Measurements from ENCODE around the gene CELF1.

CELF1 gene

DNA sequence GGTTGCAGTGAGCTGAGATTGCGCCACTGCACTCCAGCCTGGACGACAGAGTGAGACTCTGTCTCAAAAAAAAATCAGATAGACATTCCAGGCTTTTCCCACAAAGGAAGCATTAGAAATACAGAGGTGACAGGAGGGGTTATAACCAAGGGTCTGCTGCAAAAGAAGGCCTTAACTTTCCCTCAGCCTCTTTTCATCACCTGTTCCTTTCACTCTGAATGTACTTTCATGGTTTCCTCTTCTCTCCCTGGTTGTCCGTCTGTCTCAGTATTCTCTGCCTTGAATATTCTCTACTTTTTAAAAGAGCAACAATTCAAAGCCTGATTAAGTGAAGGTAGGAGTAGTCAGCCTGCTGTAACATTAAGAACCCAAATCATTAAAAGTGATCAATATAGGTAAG lies 50.2 kb downstream of the CELF1 start:
- no peak for DNase-seq
- TF ChIP-seq GATA1 (IDR thresholded peaks at IDR 0.05; ENCODE audit: low read depth, low read length) (no peak), POLR2A (IDR thresholded peaks at IDR 0.05; ENCODE audit: low read length) (no peak)

DNA sequence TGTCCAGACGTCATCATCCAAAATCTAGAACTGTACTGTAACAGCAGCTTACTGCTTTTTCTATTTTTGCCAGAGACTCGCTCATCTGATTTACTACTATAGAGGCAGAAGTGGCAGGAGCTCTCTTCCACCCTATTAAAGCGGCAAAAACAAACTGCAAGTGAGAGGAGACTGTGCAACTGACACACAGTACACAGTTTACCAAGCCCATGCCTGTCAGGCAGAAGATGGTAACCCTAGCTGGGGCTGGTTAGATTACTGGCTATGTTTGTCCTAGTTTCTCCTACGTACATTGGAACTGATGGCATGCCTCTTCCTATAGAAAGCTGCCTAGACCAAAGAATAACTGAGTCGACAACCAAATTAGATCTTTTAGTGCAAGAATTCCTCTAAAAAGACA lies 51.8 kb downstream of the CELF1 start:
- TF ChIP-seq POLR2A (IDR thresholded peaks at IDR 0.05; ENCODE audit: low read length) (no peak), GATA1 (IDR thresholded peaks at IDR 0.05; ENCODE audit: low read depth, low read length) (no peak)
- no peak for DNase-seq

GRCh38 chr11:47500121-47500520 lies 52.8 kb downstream of the CELF1 start:
- DNase-seq, result no peak
- no peak for TF ChIP-seq GATA1 (IDR thresholded peaks at IDR 0.05; ENCODE audit: low read depth, low read length)

- DNase-seq, result no peak
- TF ChIP-seq GATA1 (IDR thresholded peaks at IDR 0.05; ENCODE audit: low read depth, low read length), result no peak
- no peak for TF ChIP-seq POLR2A (IDR thresholded peaks at IDR 0.05; ENCODE audit: low read length)
These were observed 53.3 kb downstream of the CELF1 start for GRCh38 chr11:47499614-47500013.

GRCh38 chr11:47499161-47499560 lies 53.8 kb downstream of the CELF1 start:
- no peak for DNase-seq
- TF ChIP-seq POLR2A (IDR thresholded peaks at IDR 0.05; ENCODE audit: low read length), result no peak
- no peak for TF ChIP-seq GATA1 (IDR thresholded peaks at IDR 0.05; ENCODE audit: low read depth, low read length)

GRCh38 chr11:47498584-47499152 lies 54.3 kb downstream of the CELF1 start:
- TF ChIP-seq POLR2A (IDR thresholded peaks at IDR 0.05; ENCODE audit: low read length) (no peak), GATA1 (IDR thresholded peaks at IDR 0.05; ENCODE audit: low read depth, low read length) (no peak)
- DNase-seq, result no peak

DNA sequence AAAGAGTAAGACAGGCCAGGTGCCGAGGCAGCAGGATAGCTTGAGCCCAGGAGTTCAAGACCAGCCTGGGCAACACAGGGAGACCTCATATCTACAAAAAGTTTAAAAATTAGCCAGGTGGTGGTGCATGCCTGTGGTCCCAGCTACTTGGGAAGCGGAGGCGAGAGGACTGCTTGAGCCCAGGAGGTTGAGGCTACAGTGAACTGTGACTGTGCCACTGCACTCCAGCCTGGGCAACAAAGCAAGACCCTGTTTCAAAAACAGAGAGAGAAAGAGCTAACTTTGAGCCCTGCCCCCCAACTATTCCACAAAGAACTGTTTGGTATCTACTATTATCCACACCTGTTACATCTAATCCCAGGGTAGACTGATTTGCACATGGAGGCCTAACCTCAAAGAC lies 54.8 kb downstream of the CELF1 start:
- TF ChIP-seq GATA1 (IDR thresholded peaks at IDR 0.05; ENCODE audit: low read depth, low read length) (no peak), POLR2A (IDR thresholded peaks at IDR 0.05; ENCODE audit: low read length) (no peak)
- DNase-seq, result no peak

DNA sequence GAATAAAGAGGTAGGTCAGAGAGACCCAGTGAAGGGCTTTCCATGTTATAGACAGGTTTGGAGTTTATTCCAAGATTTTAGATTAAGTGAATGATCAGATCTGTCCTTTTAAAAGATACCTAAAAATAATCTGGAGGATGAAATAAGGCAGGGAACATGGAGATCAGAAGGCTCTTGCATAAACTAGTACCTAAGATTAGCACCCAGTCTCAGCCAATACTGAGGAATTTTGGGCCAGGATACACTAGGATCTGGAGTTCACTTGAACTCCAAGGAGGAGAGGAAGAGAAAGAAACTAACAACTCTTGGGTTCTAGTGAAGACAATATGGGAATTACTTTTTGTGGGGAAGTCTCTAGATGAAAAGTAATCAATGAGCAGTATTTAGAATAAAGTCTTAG lies 56.1 kb downstream of the CELF1 start:
- DNase-seq, result no peak
- TF ChIP-seq GATA1 (IDR thresholded peaks at IDR 0.05; ENCODE audit: low read depth, low read length) (no peak), POLR2A (IDR thresholded peaks at IDR 0.05; ENCODE audit: low read length) (no peak)

- DNase-seq, result no peak
These were observed 57.1 kb downstream of the CELF1 start for GRCh38 chr11:47495856-47496217.

DNA sequence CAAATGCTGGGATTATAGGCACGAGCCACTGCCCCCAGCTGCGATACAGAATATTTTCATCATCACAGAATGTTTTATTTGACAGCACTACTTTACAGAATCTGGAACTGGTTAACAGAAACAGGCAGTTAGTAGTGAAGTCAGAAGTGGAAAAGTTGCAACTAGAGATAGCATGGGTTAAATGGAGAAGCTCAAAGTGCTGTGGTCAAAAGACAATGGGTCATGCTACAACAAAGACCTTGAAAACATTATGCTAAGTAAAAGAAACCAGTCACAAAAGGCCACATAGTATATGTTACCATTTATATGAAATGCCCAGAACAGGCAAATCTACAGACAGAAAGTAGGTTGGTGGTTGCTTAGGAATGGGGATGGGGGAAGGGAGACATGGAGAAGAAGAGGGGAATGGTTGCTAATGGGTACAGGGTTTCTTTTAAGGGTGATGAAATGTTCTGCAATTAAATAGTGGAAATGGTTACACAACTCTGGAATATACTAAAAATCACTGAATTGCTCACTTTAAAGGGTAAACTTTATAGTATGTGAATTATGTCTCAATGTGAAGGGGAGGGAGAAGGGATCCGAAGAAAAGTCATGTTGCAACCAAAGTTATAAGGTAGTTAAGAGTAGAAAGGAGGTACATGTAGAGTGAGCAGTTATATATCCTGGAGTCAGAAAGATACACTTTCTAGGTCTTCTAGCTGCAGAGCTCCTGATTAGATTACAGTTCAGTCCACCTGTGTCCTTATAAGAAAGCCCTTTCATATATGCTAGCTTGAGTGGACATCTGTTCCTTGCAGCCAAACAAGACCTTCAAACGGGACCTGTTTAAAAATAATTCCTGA lies 57.7 kb downstream of the CELF1 start:
- peak; percentile 20 to 57 for DNase-seq
- TF ChIP-seq POLR2A (IDR thresholded peaks at IDR 0.05; ENCODE audit: low read length) (no peak), GATA1 (IDR thresholded peaks at IDR 0.05; ENCODE audit: low read depth, low read length) (no peak)

More at GRCh38 chr11:47495856-47496217, 57.1 kb downstream of the CELF1 start:
- TF ChIP-seq GATA1 (IDR thresholded peaks at IDR 0.05; ENCODE audit: low read depth, low read length) (no peak), POLR2A (IDR thresholded peaks at IDR 0.05; ENCODE audit: low read length) (no peak)

DNA sequence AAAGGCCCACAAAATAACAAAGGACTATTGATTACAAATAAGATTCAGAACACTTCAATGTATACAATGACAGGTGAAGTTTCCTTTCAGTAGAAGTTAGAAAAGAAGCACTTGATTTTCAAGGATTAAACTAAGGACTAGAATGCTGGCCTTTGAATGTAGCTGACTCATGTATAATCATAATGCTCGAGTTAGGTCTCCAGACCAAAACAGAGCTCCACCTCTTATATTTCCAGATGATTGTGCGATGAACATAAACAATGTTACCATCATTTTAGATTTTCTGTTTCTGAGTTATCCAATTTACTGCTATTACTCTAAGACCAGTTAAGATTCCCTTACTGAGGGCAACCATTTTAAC lies 63.6 kb downstream of the CELF1 start:
- TF ChIP-seq POLR2A (IDR thresholded peaks at IDR 0.05; ENCODE audit: low read length) (no peak), GATA1 (IDR thresholded peaks at IDR 0.05; ENCODE audit: low read depth, low read length) (no peak)

GRCh38 chr11:47488674-47489394 lies 64.1 kb downstream of the CELF1 start:
- DNase-seq, result peak; percentile 30 to 44

More for the DNA sequence above, 63.6 kb downstream of the CELF1 start:
- DNase-seq, result peak in 1 of 2 experiments; percentile 44

GRCh38 chr11:47488111-47488510 lies 64.8 kb downstream of the CELF1 start:
- DNase-seq, result no peak
- TF ChIP-seq GATA1 (IDR thresholded peaks at IDR 0.05; ENCODE audit: low read depth, low read length), result no peak
- TF ChIP-seq POLR2A (IDR thresholded peaks at IDR 0.05; ENCODE audit: low read length), result no peak

More at GRCh38 chr11:47488674-47489394, 64.1 kb downstream of the CELF1 start:
- TF ChIP-seq GATA1 (IDR thresholded peaks at IDR 0.05; ENCODE audit: low read depth, low read length) (no peak), POLR2A (IDR thresholded peaks at IDR 0.05; ENCODE audit: low read length) (no peak)

- DNase-seq, result no peak
- TF ChIP-seq POLR2A (IDR thresholded peaks at IDR 0.05; ENCODE audit: low read length) (no peak), GATA1 (IDR thresholded peaks at IDR 0.05; ENCODE audit: low read depth, low read length) (no peak)
These were observed 65.5 kb downstream of the CELF1 start for GRCh38 chr11:47487421-47487820.
